Measurements from ENCODE around the gene CFAP74. TPM values are rescaled to one million over a fixed set of nuclear protein-coding genes. Genes with fewer than 3 reads are reported as not detected.

Gene CFAP74
- total RNA-seq, 1 experiment from 2014 or later = not detected

- CTCF ChIA-PET = no interaction called here
- H3K4me1 Mint-ChIP-seq (ENCODE audit: insufficient read depth, unreplicated experiment) = no peaks in the 10 kb centered on the region
- BruUV-seq (replicated peaks) = no TSS peak
These were observed 21.3 kb upstream of the CFAP74 start for GRCh38 chr1:2024887-2025286.

GRCh38 chr1:2024451-2024850 lies 20.9 kb upstream of the CFAP74 start:
- peaks cover 25% of the 10 kb centered on the region for H3K27me3 Mint-ChIP-seq (ENCODE audit: insufficient read depth, unreplicated experiment)
- no peaks in the 10 kb centered on the region for H3K4me1 Mint-ChIP-seq (ENCODE audit: insufficient read depth, unreplicated experiment)
- no peak for TF ChIP-seq CTCF (IDR thresholded peaks at IDR 0.05; ENCODE audit: unreplicated experiment)
- no peaks in the 10 kb centered on the region for H3K36me3 Mint-ChIP-seq (ENCODE audit: insufficient read depth, unreplicated experiment)
- H3K4me3 Mint-ChIP-seq (ENCODE audit: unreplicated experiment) = no peak overlapping the region
- no peak overlapping the region for H3K27ac Mint-ChIP-seq (ENCODE audit: low read depth, unreplicated experiment)
- POLR2A ChIA-PET = interaction anchor here (0.7 kb wide), 1 partner anchor 308 kb away, joined by 3 read pairs; no protein-coding TSS in a partner anchor
- H3K9me3 Mint-ChIP-seq (ENCODE audit: unreplicated experiment) = no peaks in the 10 kb centered on the region
- intact Hi-C loops (cut with micrococcal nuclease) = no loop called here
- CTCF ChIA-PET = interaction anchor here (1.2 kb wide), 1 partner anchor 20 kb away, joined by 6 read pairs; no protein-coding TSS in a partner anchor
- no peak for DNase-seq (ENCODE audit: unreplicated experiment)
- no TSS peak for BruUV-seq (replicated peaks)

More at GRCh38 chr1:2024887-2025286, 21.3 kb upstream of the CFAP74 start:
- DNase-seq (ENCODE audit: unreplicated experiment) = no peak
- H3K27me3 Mint-ChIP-seq (ENCODE audit: insufficient read depth, unreplicated experiment) = peaks cover 23% of the 10 kb centered on the region
- H3K9me3 Mint-ChIP-seq (ENCODE audit: unreplicated experiment) = no peaks in the 10 kb centered on the region
- POLR2A ChIA-PET = no interaction called here
- H3K27ac Mint-ChIP-seq (ENCODE audit: low read depth, unreplicated experiment) = no peak overlapping the region
- H3K36me3 Mint-ChIP-seq (ENCODE audit: insufficient read depth, unreplicated experiment) = no peaks in the 10 kb centered on the region
- H3K4me3 Mint-ChIP-seq (ENCODE audit: unreplicated experiment) = no peak overlapping the region
- intact Hi-C loops (cut with micrococcal nuclease) = no loop called here
- no peak for TF ChIP-seq CTCF (IDR thresholded peaks at IDR 0.05; ENCODE audit: unreplicated experiment)

GRCh38 chr1:2023187-2023586 lies 19.6 kb upstream of the CFAP74 start:
- intact Hi-C loops (cut with micrococcal nuclease) = no loop called here
- Mint-ChIP-seq H3K27me3 (ENCODE audit: insufficient read depth, unreplicated experiment) (peaks cover 34% of the 10 kb centered on the region), H3K27ac (ENCODE audit: low read depth, unreplicated experiment) (no peak overlapping the region), H3K9me3 (ENCODE audit: unreplicated experiment) (no peaks in the 10 kb centered on the region), H3K36me3 (ENCODE audit: insufficient read depth, unreplicated experiment) (no peaks in the 10 kb centered on the region), H3K4me1 (ENCODE audit: insufficient read depth, unreplicated experiment) (no peaks in the 10 kb centered on the region), H3K4me3 (ENCODE audit: unreplicated experiment) (no peak overlapping the region)
- DNase-seq (ENCODE audit: unreplicated experiment) = no peak
- POLR2A ChIA-PET = interaction anchor here (0.5 to 0.7 kb wide), 2 partner anchors 8 to 170 kb away, joined by 3 read pairs; no protein-coding TSS in a partner anchor
- no TSS peak for BruUV-seq (replicated peaks)
- CTCF ChIA-PET = interaction anchor here (1.3 kb wide), 1 partner anchor 151 kb away, joined by 5 read pairs; no protein-coding TSS in a partner anchor
- TF ChIP-seq CTCF (IDR thresholded peaks at IDR 0.05; ENCODE audit: unreplicated experiment) = no peak

- ChIA-PET CTCF (no interaction called here), POLR2A (interaction anchor here (0.7 kb wide), 1 partner anchor 169 kb away, joined by 3 read pairs; no protein-coding TSS in a partner anchor)
- Mint-ChIP-seq H3K9me3 (ENCODE audit: unreplicated experiment) (no peaks in the 10 kb centered on the region), H3K4me3 (ENCODE audit: unreplicated experiment) (no peak overlapping the region), H3K27me3 (ENCODE audit: insufficient read depth, unreplicated experiment) (peaks cover 44% of the 10 kb centered on the region), H3K4me1 (ENCODE audit: insufficient read depth, unreplicated experiment) (no peaks in the 10 kb centered on the region), H3K36me3 (ENCODE audit: insufficient read depth, unreplicated experiment) (no peaks in the 10 kb centered on the region), H3K27ac (ENCODE audit: low read depth, unreplicated experiment) (no peak overlapping the region)
- DNase-seq (ENCODE audit: unreplicated experiment) = no peak
- BruUV-seq (replicated peaks) = no TSS peak
- TF ChIP-seq CTCF (IDR thresholded peaks at IDR 0.05; ENCODE audit: unreplicated experiment) = no peak
- intact Hi-C loops (cut with micrococcal nuclease) = no loop called here
These were observed 18.6 kb upstream of the CFAP74 start for GRCh38 chr1:2022063-2022770.

Measured in MCF 10A (cell line).